ENCODE data around the gene NMD3. TPM values are rescaled to one million over a fixed set of nuclear protein-coding genes. Genes with fewer than 3 reads are reported as not detected.

NMD3 gene
- total and polyA plus RNA-seq, 2 of the 13 experiments (the other 11 are each of a cell fraction or from before 2014, with no cell fraction given), result 44.2 to 55.2 TPM

DNA sequence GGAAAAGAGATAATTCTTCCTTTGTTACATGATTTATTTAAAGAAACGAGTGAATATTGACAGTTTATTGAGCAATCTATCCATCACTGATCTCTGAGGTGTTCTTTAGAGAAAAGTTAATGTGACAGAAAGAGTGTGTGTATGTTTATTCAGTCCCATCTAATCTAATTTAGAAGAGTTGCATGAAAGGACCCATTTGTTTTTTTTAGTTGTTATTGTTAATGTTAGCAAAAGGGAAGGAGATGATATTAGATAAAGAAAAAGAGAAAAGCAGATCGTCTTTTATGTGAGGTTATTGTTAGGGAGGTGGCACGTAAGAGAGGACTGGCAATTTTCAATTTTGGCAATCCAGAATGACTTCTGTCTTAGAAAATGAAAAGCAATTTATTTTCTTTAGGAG is 46.5 kb downstream of the NMD3 start:
- Histone ChIP-seq H3K27ac (ENCODE audit: extremely low read length, insufficient read depth, low read length) (no peak overlapping the region), H4K20me1 (ENCODE audit: insufficient read depth, low read length) (no peaks in the 10 kb centered on the region), H3K9ac (ENCODE audit: insufficient read depth, low read depth, low read length) (no peak overlapping the region), H3K27me3 (ENCODE audit: control insufficient read depth in 1 of 2, insufficient read depth in 2 of 2, low read length in 2 of 2) (no peaks in the 10 kb centered on the region), H3K4me3 (replicated peaks in 1 of 3; ENCODE audit: insufficient read depth in 1 of 3, low read depth in 2 of 3, low read length in 3 of 3) (no peak overlapping the region), H3K36me3 (replicated peaks in 1 of 2; ENCODE audit: control insufficient read depth in 1 of 2, insufficient read depth in 2 of 2, low read length in 2 of 2) (peaks cover 0 to 2% of the 10 kb centered on the region in 2 experiments; a peak in 1 of 5 replicates), H2AFZ (ENCODE audit: low read length) (no peak overlapping the region), H3K4me1 (ENCODE audit: insufficient read depth, low read length) (peaks cover 29% of the 10 kb centered on the region), H3K79me2 (ENCODE audit: insufficient read depth, low read length) (no peaks in the 10 kb centered on the region), H3K4me2 (ENCODE audit: low read depth, low read length) (no peak overlapping the region), H3K9me3 (ENCODE audit: low read length) (peaks cover 6% of the 10 kb centered on the region)
- FAIRE-seq (no peak), DNase-seq (ENCODE audit: low spot score) (no peak), ATAC-seq (no peak)
- POLR2A ChIA-PET, result interaction anchor here (1.7 kb wide), 1 partner anchor 46 kb away, joined by 6 read pairs; the partner anchor contains the start of gene NMD3
- TF ChIP-seq, protein P1, sequence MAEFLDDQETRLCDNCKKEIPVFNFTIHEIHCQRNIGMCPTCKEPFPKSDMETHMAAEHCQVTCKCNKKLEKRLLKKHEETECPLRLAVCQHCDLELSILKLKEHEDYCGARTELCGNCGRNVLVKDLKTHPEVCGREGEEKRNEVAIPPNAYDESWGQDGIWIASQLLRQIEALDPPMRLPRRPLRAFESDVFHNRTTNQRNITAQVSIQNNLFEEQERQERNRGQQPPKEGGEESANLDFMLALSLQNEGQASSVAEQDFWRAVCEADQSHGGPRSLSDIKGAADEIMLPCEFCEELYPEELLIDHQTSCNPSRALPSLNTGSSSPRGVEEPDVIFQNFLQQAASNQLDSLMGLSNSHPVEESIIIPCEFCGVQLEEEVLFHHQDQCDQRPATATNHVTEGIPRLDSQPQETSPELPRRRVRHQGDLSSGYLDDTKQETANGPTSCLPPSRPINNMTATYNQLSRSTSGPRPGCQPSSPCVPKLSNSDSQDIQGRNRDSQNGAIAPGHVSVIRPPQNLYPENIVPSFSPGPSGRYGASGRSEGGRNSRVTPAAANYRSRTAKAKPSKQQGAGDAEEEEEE (CRISPR knock-in tag; IDR thresholded peaks at IDR 0.05; ENCODE audit: borderline replicate concordance), result no peak
- TF ChIP-seq FOSL1 (CRISPR knock-in tag; IDR thresholded peaks at IDR 0.05; ENCODE audit: borderline replicate concordance) (no peak), PLSCR1 (CRISPR knock-in tag; IDR thresholded peaks at IDR 0.05; ENCODE audit: borderline replicate concordance) (no peak)
- 71% methylated on average over 3 of the region's 3 CpGs for WGBS (ENCODE audit: low lambda C conversion rate)
- CTCF ChIA-PET (ENCODE audit: low intra/inter-chr PET ratio, low total read pairs), result no interaction called here
- intact Hi-C loops (cut with micrococcal nuclease; ENCODE audit: unreplicated experiment), result no loop called here
- BruUV-seq (replicated peaks), result no TSS peak
- in situ Hi-C loops (cut with HindIII; ENCODE audit: extremely low pct_ligation_motif_present, low pct_unique_long_range_greater_than_20kb), result no loop called here

DNA sequence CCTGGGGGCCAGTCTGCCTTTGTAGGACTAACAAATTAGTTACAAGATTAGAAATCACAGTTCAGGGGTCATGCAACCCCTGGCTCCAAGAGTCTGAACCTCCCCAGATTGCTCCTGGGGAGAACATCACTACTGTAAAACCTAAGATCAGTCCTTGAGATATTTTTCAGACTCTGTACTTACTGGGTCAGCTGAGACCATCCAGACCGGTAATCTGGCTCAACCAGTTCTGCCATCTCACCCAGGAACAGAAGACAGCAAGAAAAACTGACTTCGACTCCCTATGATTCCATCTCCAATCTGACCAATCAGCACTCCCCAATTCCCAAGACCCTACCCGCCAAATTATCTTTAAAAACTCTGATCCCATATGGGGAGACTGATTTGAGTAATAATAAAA is 47.5 kb downstream of the NMD3 start:
- Histone ChIP-seq H3K36me3 (replicated peaks in 1 of 2; ENCODE audit: control insufficient read depth in 1 of 2, insufficient read depth in 2 of 2, low read length in 2 of 2) (no peaks in the 10 kb centered on the region; a peak in 1 of 5 replicates), H3K9ac (ENCODE audit: insufficient read depth, low read depth, low read length) (no peak overlapping the region), H3K4me2 (ENCODE audit: low read depth, low read length) (no peak overlapping the region), H3K4me1 (ENCODE audit: insufficient read depth, low read length) (peaks cover 35% of the 10 kb centered on the region), H2AFZ (ENCODE audit: low read length) (no peak overlapping the region), H4K20me1 (ENCODE audit: insufficient read depth, low read length) (no peaks in the 10 kb centered on the region), H3K27ac (ENCODE audit: extremely low read length, insufficient read depth, low read length) (no peak overlapping the region), H3K79me2 (ENCODE audit: insufficient read depth, low read length) (no peaks in the 10 kb centered on the region), H3K27me3 (ENCODE audit: control insufficient read depth in 1 of 2, insufficient read depth in 2 of 2, low read length in 2 of 2) (no peaks in the 10 kb centered on the region), H3K9me3 (ENCODE audit: low read length) (peaks cover 6% of the 10 kb centered on the region), H3K4me3 (replicated peaks in 1 of 3; ENCODE audit: insufficient read depth in 1 of 3, low read depth in 2 of 3, low read length in 3 of 3) (no peak overlapping the region)
- BruUV-seq (replicated peaks), result no TSS peak
- intact Hi-C loops (cut with micrococcal nuclease; ENCODE audit: unreplicated experiment), result no loop called here
- no peak for DNase-seq (ENCODE audit: low spot score)
- no peak for FAIRE-seq
- ChIA-PET POLR2A (no interaction called here), CTCF (ENCODE audit: low intra/inter-chr PET ratio, low total read pairs) (no interaction called here)
- WGBS (ENCODE audit: low lambda C conversion rate), result 98% methylated on average over 3 of the region's 3 CpGs
- no peak for ATAC-seq
- in situ Hi-C loops (cut with HindIII; ENCODE audit: extremely low pct_ligation_motif_present, low pct_unique_long_range_greater_than_20kb), result no loop called here
- TF ChIP-seq ZNF724P (CRISPR knock-in tag; IDR thresholded peaks at IDR 0.05; ENCODE audit: borderline replicate concordance) (no peak), RBM39 (IDR thresholded peaks at IDR 0.05; ENCODE audit: low read depth, low read length, poor library complexity, severe bottlenecking) (no peak), TFAP4 (IDR thresholded peaks at IDR 0.05; ENCODE audit: borderline replicate concordance, low read depth) (no peak), ARID2 (CRISPR knock-in tag; IDR thresholded peaks at IDR 0.05; ENCODE audit: borderline replicate concordance) (no peak), PAWR (CRISPR knock-in tag; IDR thresholded peaks at IDR 0.05; ENCODE audit: borderline replicate concordance) (no peak), MYC (CRISPR knock-in tag; IDR thresholded peaks at IDR 0.05; ENCODE audit: borderline replicate concordance) (no peak), ZFP36L2 (CRISPR knock-in tag; IDR thresholded peaks at IDR 0.05) (no peak), XBP1 (CRISPR knock-in tag; IDR thresholded peaks at IDR 0.05) (no peak), ZNF253 (CRISPR knock-in tag; IDR thresholded peaks at IDR 0.05; ENCODE audit: borderline replicate concordance) (no peak), PHB2 (IDR thresholded peaks at IDR 0.05; ENCODE audit: partially characterized antibody) (no peak)
- TF ChIP-seq, protein P2, sequence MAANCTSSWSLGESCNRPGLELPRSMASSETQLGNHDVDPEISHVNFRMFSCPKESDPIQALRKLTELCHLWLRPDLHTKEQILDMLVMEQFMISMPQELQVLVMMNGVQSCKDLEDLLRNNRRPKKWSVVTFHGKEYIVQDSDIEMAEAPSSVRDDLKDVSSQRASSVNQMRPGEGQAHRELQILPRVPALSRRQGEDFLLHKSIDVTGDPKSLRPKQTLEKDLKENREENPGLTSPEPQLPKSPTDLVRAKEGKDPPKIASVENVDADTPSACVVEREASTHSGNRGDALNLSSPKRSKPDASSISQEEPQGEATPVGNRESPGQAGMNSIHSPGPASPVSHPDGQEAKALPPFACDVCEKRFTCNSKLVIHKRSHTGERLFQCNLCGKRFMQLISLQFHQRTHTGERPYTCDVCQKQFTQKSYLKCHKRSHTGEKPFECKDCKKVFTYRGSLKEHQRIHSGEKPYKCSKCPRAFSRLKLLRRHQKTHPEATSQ (CRISPR knock-in tag; IDR thresholded peaks at IDR 0.05; ENCODE audit: borderline replicate concordance), result no peak
